GM23338 (cell line): ENCODE data around the gene TICRR. TPM values are rescaled to one million over a fixed set of nuclear protein-coding genes. Genes with fewer than 3 reads are reported as not detected.

ENCODE experiments used
- ATAC-seq: fragments of 200-7000 bp; cut with Tn5 transposase; 3 replicates; pipeline ENCODE4 v1.9.1; 2020
- DNase-seq: peaks from one replicate; pipeline ENCODE4 v3.0.0-alpha.2; 2015; ENCODE audit warnings: low spot score
- H2AFZ ChIP-seq: fragments of 200-600 bp; sonication (generic); 2 replicates; pipeline ENCODE4 v1.8.0; 2016; ENCODE audit warnings: antibody characterized with exemption, mild to moderate bottlenecking, moderate library complexity
- H3F3A ChIP-seq: fragments of 200-600 bp; sonication (generic); replicated peaks from 2 replicates; pipeline ENCODE4 v1.8.0; 2017; ENCODE audit warnings: antibody characterized with exemption, mixed run types, low read depth
- H3K27ac ChIP-seq: fragments of 200-600 bp; sonication (generic); 2 replicates; pipeline ENCODE4 v1.6.1; 2016; ENCODE audit warnings: low read depth
- H3K27me3 ChIP-seq: fragments of 200-600 bp; sonication (generic); 2 replicates; pipeline ENCODE4 v1.8.0; 2016; ENCODE audit warnings: mild to moderate bottlenecking, mixed run types, moderate library complexity; ENCODE audit not compliant: insufficient read depth
- H3K36me3 ChIP-seq: fragments of 200-600 bp; sonication (generic); 2 replicates; pipeline ENCODE4 v1.8.0; 2016; ENCODE audit warnings: mild to moderate bottlenecking; ENCODE audit not compliant: insufficient read depth
- H3K4me1 ChIP-seq: fragments of 200-600 bp; sonication (generic); 2 replicates; pipeline ENCODE4 v1.8.0; 2016; ENCODE audit warnings: mild to moderate bottlenecking, moderate library complexity; ENCODE audit not compliant: insufficient read depth
- H3K4me2 ChIP-seq: fragments of 200-600 bp; sonication (generic); 2 replicates; pipeline ENCODE4 v1.7.1; 2017; ENCODE audit warnings: mixed run types
- H3K4me3 ChIP-seq: fragments of 200-600 bp; sonication (generic); 2 replicates; pipeline ENCODE4 v1.6.1; 2016; ENCODE audit warnings: mixed run types
- H3K79me2 ChIP-seq: fragments of 200-600 bp; sonication (generic); replicated peaks from 2 replicates; pipeline ENCODE4 v1.8.0; 2017; ENCODE audit warnings: mild to moderate bottlenecking; ENCODE audit not compliant: insufficient read depth
- H3K9me2 ChIP-seq: fragments of 200-600 bp; sonication (generic); 2 replicates; pipeline ENCODE4 v1.8.0; 2017; ENCODE audit not compliant: insufficient read depth
- H4K20me1 ChIP-seq: fragments of 200-600 bp; sonication (generic); replicated peaks from 2 replicates; pipeline ENCODE4 v1.8.0; 2017; ENCODE audit warnings: mild to moderate bottlenecking; ENCODE audit not compliant: insufficient read depth
- H3K27ac Mint-ChIP-seq: 2 replicates; pipeline ENCODE4 v1.8.0; 2020; ENCODE audit warnings: inconsistent platforms, mild to moderate bottlenecking, moderate library complexity, mixed read lengths
- H3K27me3 Mint-ChIP-seq: 3 replicates; pipeline ENCODE4 v1.8.0; 2022; ENCODE audit warnings: low read depth, mild to moderate bottlenecking, moderate library complexity, mixed read lengths, inconsistent platforms; ENCODE audit not compliant: insufficient read depth, poor library complexity
- H3K36me3 Mint-ChIP-seq: 3 replicates; pipeline ENCODE4 v1.8.0; 2021; ENCODE audit warnings: low read depth, mild to moderate bottlenecking, inconsistent platforms, moderate library complexity, mixed read lengths
- H3K4me1 Mint-ChIP-seq: 3 replicates; pipeline ENCODE4 v1.8.0; 2020; ENCODE audit warnings: mild to moderate bottlenecking, inconsistent platforms, mixed read lengths
- H3K4me3 Mint-ChIP-seq: 3 replicates; pipeline ENCODE4 v1.8.0; 2021; ENCODE audit warnings: moderate library complexity, mild to moderate bottlenecking, inconsistent platforms, mixed read lengths
- H3K9me3 Mint-ChIP-seq: 3 replicates; pipeline ENCODE4 v1.8.0; 2020; ENCODE audit warnings: moderate library complexity, mild to moderate bottlenecking, inconsistent platforms, mixed read lengths
- EZH2 ChIP-seq: fragments of 200-600 bp; sonication (generic); IDR thresholded peaks from one replicate; pipeline ENCODE4 v1.8.0; 2017; ENCODE audit warnings: antibody characterized with exemption, mild to moderate bottlenecking, low read depth; ENCODE audit not compliant: unreplicated experiment
- EZH2phosphoT487 ChIP-seq: fragments of 200-600 bp; sonication (generic); IDR thresholded peaks from one replicate; pipeline ENCODE4 v1.8.1; 2018; ENCODE audit warnings: antibody characterized with exemption; ENCODE audit not compliant: unreplicated experiment
- POLR2AphosphoS5 ChIP-seq: IDR thresholded peaks from 2 replicates; pipeline ENCODE4 v1.6.1; 2016; ENCODE audit warnings: antibody characterized with exemption, low read depth
- STAT1 ChIP-seq: IDR thresholded peaks from one replicate; pipeline ENCODE4 v1.6.1; 2016; ENCODE audit warnings: antibody characterized with exemption; ENCODE audit not compliant: unreplicated experiment
- ZNF114 ChIP-seq: fragments of 250-450 bp; sonication (Bioruptor Pico); IDR thresholded peaks from 2 replicates; pipeline ENCODE4 v1.5.0; 2020; ENCODE audit warnings: mild to moderate bottlenecking, moderate library complexity
- polyA plus RNA-seq: library from polyadenylated mRNA; unstranded; fragments of >200 nt; fragmentation: Nextera tagmentation; extraction: Ambion mirVana; gene quantifications from 2 replicates; pipeline ENCODE4 v1.2.1, GENCODE V29; 2016
- total RNA-seq: library from RNA; depleted of rRNA; stranded (reverse); fragments of >200 nt; shearing (Covaris generic); gene quantifications from 2 replicates; pipeline ENCODE4 v1.2.3, GENCODE V29; 2014
- TF ChIP-seq, protein P1 (sequence below), 2 experiments: fragments of 200-600 bp in 1 of 2; sonication (generic) in 1 of 2; conservative IDR thresholded peaks; 2 replicates each; pipeline versions ENCODE4 v1.5.1 to v1.6.1; 2016 to 2017; ENCODE audit warnings: antibody characterized with exemption in 2 of 2, low read depth in 2 of 2, mild to moderate bottlenecking in 2 of 2, moderate library complexity in 1 of 2
- TF ChIP-seq, protein P2 (sequence below): IDR thresholded peaks from one replicate; pipeline ENCODE4 v1.6.1; 2018; ENCODE audit warnings: antibody characterized with exemption; ENCODE audit not compliant: unreplicated experiment
- TF ChIP-seq, protein P3 (sequence below): fragments of 250-450 bp; sonication (Bioruptor Pico); IDR thresholded peaks from 2 replicates; pipeline ENCODE4 v1.5.0; 2020; ENCODE audit warnings: mild to moderate bottlenecking, moderate library complexity

The TICRR gene
- total and polyA plus RNA-seq, 2 experiments from 2014 or later, result 11.2 to 42.3 TPM

DNA sequence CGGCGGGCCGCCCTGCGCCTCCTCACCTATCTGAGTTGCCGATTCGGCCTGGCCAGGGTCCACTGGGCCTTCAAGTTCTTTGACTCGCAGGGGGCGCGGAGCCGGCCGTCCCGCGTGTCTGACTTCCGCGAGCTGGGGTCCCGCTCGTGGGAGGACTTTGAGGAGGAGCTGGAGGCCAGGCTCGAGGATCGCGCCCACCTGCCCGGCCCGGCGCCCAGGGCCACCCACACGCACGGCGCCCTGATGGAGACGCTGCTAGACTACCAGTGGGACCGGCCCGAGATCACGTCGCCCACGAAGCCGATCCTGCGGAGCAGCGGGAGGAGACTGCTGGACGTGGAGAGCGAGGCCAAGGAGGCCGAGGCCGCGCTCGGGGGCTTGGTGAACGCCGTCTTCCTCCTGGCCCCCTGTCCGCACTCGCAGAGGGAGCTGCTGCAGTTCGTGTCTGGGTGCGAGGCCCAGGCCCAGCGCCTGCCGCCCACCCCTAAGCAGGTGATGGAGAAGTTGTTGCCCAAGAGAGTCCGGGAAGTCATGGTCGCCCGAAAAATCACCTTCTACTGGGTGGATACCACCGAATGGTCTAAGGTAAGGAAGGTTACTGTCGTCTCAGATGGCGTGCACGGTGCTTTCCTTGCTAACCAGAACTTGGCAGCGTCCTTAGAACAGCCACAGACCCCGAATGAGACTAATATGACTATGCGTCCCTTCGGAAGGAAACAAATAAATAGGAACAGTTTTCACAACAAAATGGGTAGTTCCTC, 567 bp downstream of the TICRR start:
- DNase-seq, result peak; percentile 59

More for the DNA sequence above, 567 bp downstream of the TICRR start:
- peak overlapping the region; percentile 81 for H3K27ac Mint-ChIP-seq
- H3F3A ChIP-seq, result no peaks in the 10 kb centered on the region; the same call in 1 of the 2 replicates
- H3K27me3 Mint-ChIP-seq, result peaks cover 12% of the 10 kb centered on the region
- peak overlapping the region; percentile 97 for H3K4me2 ChIP-seq
- H3K4me3 ChIP-seq, result peak overlapping the region; percentile 95
- peak overlapping the region; percentile 89 for H3K4me3 Mint-ChIP-seq
- H3K36me3 Mint-ChIP-seq, result peaks cover 39% of the 10 kb centered on the region
- H3K27ac ChIP-seq, result no peak overlapping the region
- no peaks in the 10 kb centered on the region for H3K27me3 ChIP-seq
- H2AFZ ChIP-seq, result no peak overlapping the region
- H3K36me3 ChIP-seq, result peaks cover 6% of the 10 kb centered on the region; the same call in 1 of the 2 replicates
- TF ChIP-seq, protein P1, sequence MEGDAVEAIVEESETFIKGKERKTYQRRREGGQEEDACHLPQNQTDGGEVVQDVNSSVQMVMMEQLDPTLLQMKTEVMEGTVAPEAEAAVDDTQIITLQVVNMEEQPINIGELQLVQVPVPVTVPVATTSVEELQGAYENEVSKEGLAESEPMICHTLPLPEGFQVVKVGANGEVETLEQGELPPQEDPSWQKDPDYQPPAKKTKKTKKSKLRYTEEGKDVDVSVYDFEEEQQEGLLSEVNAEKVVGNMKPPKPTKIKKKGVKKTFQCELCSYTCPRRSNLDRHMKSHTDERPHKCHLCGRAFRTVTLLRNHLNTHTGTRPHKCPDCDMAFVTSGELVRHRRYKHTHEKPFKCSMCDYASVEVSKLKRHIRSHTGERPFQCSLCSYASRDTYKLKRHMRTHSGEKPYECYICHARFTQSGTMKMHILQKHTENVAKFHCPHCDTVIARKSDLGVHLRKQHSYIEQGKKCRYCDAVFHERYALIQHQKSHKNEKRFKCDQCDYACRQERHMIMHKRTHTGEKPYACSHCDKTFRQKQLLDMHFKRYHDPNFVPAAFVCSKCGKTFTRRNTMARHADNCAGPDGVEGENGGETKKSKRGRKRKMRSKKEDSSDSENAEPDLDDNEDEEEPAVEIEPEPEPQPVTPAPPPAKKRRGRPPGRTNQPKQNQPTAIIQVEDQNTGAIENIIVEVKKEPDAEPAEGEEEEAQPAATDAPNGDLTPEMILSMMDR (conservative IDR thresholded peaks at IDR 0.05; ENCODE audit: low read depth in 2 of 2), result no peak
- TF ChIP-seq, protein P2, sequence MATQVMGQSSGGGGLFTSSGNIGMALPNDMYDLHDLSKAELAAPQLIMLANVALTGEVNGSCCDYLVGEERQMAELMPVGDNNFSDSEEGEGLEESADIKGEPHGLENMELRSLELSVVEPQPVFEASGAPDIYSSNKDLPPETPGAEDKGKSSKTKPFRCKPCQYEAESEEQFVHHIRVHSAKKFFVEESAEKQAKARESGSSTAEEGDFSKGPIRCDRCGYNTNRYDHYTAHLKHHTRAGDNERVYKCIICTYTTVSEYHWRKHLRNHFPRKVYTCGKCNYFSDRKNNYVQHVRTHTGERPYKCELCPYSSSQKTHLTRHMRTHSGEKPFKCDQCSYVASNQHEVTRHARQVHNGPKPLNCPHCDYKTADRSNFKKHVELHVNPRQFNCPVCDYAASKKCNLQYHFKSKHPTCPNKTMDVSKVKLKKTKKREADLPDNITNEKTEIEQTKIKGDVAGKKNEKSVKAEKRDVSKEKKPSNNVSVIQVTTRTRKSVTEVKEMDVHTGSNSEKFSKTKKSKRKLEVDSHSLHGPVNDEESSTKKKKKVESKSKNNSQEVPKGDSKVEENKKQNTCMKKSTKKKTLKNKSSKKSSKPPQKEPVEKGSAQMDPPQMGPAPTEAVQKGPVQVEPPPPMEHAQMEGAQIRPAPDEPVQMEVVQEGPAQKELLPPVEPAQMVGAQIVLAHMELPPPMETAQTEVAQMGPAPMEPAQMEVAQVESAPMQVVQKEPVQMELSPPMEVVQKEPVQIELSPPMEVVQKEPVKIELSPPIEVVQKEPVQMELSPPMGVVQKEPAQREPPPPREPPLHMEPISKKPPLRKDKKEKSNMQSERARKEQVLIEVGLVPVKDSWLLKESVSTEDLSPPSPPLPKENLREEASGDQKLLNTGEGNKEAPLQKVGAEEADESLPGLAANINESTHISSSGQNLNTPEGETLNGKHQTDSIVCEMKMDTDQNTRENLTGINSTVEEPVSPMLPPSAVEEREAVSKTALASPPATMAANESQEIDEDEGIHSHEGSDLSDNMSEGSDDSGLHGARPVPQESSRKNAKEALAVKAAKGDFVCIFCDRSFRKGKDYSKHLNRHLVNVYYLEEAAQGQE, result no peak
- no peak for TF ChIP-seq EZH2phosphoT487
- no peak for TF ChIP-seq STAT1
- TF ChIP-seq ZNF114 (CRISPR knock-in tag), result no peak
- TF ChIP-seq, protein P3, sequence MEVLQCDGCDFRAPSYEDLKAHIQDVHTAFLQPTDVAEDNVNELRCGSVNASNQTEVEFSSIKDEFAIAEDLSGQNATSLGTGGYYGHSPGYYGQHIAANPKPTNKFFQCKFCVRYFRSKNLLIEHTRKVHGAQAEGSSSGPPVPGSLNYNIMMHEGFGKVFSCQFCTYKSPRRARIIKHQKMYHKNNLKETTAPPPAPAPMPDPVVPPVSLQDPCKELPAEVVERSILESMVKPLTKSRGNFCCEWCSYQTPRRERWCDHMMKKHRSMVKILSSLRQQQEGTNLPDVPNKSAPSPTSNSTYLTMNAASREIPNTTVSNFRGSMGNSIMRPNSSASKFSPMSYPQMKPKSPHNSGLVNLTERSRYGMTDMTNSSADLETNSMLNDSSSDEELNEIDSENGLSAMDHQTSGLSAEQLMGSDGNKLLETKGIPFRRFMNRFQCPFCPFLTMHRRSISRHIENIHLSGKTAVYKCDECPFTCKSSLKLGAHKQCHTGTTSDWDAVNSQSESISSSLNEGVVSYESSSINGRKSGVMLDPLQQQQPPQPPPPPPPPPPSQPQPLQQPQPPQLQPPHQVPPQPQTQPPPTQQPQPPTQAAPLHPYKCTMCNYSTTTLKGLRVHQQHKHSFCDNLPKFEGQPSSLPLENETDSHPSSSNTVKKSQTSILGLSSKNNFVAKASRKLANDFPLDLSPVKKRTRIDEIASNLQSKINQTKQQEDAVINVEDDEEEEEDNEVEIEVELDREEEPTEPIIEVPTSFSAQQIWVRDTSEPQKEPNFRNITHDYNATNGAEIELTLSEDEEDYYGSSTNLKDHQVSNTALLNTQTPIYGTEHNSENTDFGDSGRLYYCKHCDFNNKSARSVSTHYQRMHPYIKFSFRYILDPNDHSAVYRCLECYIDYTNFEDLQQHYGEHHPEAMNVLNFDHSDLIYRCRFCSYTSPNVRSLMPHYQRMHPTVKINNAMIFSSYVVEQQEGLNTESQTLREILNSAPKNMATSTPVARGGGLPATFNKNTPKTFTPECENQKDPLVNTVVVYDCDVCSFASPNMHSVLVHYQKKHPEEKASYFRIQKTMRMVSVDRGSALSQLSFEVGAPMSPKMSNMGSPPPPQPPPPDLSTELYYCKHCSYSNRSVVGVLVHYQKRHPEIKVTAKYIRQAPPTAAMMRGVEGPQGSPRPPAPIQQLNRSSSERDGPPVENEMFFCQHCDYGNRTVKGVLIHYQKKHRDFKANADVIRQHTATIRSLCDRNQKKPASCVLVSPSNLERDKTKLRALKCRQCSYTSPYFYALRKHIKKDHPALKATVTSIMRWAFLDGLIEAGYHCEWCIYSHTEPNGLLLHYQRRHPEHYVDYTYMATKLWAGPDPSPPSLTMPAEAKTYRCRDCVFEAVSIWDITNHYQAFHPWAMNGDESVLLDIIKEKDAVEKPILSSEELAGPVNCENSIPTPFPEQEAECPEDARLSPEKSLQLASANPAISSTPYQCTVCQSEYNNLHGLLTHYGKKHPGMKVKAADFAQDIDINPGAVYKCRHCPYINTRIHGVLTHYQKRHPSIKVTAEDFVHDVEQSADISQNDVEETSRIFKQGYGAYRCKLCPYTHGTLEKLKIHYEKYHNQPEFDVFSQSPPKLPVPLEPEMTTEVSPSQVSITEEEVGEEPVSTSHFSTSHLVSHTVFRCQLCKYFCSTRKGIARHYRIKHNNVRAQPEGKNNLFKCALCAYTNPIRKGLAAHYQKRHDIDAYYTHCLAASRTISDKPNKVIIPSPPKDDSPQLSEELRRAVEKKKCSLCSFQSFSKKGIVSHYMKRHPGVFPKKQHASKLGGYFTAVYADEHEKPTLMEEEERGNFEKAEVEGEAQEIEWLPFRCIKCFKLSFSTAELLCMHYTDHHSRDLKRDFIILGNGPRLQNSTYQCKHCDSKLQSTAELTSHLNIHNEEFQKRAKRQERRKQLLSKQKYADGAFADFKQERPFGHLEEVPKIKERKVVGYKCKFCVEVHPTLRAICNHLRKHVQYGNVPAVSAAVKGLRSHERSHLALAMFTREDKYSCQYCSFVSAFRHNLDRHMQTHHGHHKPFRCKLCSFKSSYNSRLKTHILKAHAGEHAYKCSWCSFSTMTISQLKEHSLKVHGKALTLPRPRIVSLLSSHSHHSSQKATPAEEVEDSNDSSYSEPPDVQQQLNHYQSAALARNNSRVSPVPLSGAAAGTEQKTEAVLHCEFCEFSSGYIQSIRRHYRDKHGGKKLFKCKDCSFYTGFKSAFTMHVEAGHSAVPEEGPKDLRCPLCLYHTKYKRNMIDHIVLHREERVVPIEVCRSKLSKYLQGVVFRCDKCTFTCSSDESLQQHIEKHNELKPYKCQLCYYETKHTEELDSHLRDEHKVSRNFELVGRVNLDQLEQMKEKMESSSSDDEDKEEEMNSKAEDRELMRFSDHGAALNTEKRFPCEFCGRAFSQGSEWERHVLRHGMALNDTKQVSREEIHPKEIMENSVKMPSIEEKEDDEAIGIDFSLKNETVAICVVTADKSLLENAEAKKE (CRISPR knock-in tag), result no peak
- no peak; the same call in none of the 2 replicates for TF ChIP-seq POLR2AphosphoS5
- no peak for TF ChIP-seq EZH2
- ATAC-seq, result peak; percentile 56
- H3K9me2 ChIP-seq, result no peaks in the 10 kb centered on the region
- H3K4me1 ChIP-seq, result peaks cover 21% of the 10 kb centered on the region
- peaks cover 35% of the 10 kb centered on the region for H4K20me1 ChIP-seq
- peaks cover 4% of the 10 kb centered on the region; the same call in 2 of the 3 replicates for H3K9me3 Mint-ChIP-seq
- H3K4me1 Mint-ChIP-seq, result peaks cover 15% of the 10 kb centered on the region
- H3K79me2 ChIP-seq, result peaks cover 53% of the 10 kb centered on the region
